Neural cell (in vitro differentiated cells): ENCODE data around the gene CTBP2. TPM values are rescaled to one million over a fixed set of nuclear protein-coding genes. Genes with fewer than 3 reads are reported as not detected.

Experiments used
- H2AFZ ChIP-seq: fragments of 200-600, 300-800 bp; sonication (generic), shearing (Covaris generic); 2 replicates; pipeline ENCODE4 v1.6.0; 2014; ENCODE audit warnings: low read depth, mild to moderate bottlenecking, antibody characterized with exemption, low read length, moderate library complexity
- H3F3A ChIP-seq: fragments of 200-600 bp; shearing (Covaris generic); 2 replicates; pipeline ENCODE4 v1.6.1; 2016; ENCODE audit warnings: mild to moderate bottlenecking, moderate library complexity, mixed read lengths, antibody characterized with exemption, low read length; ENCODE audit not compliant: insufficient read depth, poor library complexity, severe bottlenecking
- H3K27ac ChIP-seq: fragments of 200-600, 300-800 bp; sonication (generic), shearing (Covaris generic); 2 replicates; pipeline ENCODE4 v1.5.1; 2014; ENCODE audit warnings: mild to moderate bottlenecking, low read length, moderate library complexity
- H3K27me3 ChIP-seq: fragments of 300-800, 200-600 bp; sonication (generic), shearing (Covaris generic); 2 replicates; pipeline ENCODE4 v1.6.0; 2014; ENCODE audit warnings: mild to moderate bottlenecking, low read depth, low read length, moderate library complexity; ENCODE audit not compliant: insufficient read depth
- H3K36me3 ChIP-seq: fragments of 300-800, 200-600 bp; sonication (generic), shearing (Covaris generic); 2 replicates; pipeline ENCODE4 v1.5.1; 2014; ENCODE audit warnings: mild to moderate bottlenecking, antibody characterized with exemption, low read length, moderate library complexity; ENCODE audit not compliant: insufficient read depth
- H3K4me2 ChIP-seq: fragments of 300-800, 200-600 bp; sonication (generic), shearing (Covaris generic); 2 replicates; pipeline ENCODE4 v1.6.0; 2014; ENCODE audit warnings: mild to moderate bottlenecking, low read length
- H3K4me3 ChIP-seq: fragments of 300-800, 200-600 bp; sonication (generic), shearing (Covaris generic); 2 replicates; pipeline ENCODE4 v1.5.1; 2014; ENCODE audit warnings: mild to moderate bottlenecking, low read length, moderate library complexity
- H3K79me2 ChIP-seq: fragments of 200-600 bp; shearing (Covaris generic); replicated peaks from 2 replicates; pipeline ENCODE4 v1.6.0; 2014; ENCODE audit warnings: mild to moderate bottlenecking, low read length, moderate library complexity; ENCODE audit not compliant: insufficient read depth
- H3K9ac ChIP-seq: fragments of 300-800, 200-600 bp; sonication (generic), shearing (Covaris generic); 2 replicates; pipeline ENCODE4 v1.6.1; 2016; ENCODE audit warnings: mild to moderate bottlenecking, low read length, mixed read lengths
- H3K9me2 ChIP-seq: fragments of 200-600 bp; shearing (Covaris generic); 2 replicates; pipeline ENCODE4 v1.6.1; 2016; ENCODE audit warnings: mild to moderate bottlenecking, low read length, mixed read lengths; ENCODE audit not compliant: insufficient read depth
- H3K9me3 ChIP-seq: fragments of 200-600, 300-800 bp; sonication (generic), shearing (Covaris generic); 2 replicates; pipeline ENCODE4 v1.6.1; 2016; ENCODE audit warnings: mild to moderate bottlenecking, mixed run types, low read length, moderate library complexity, mixed read lengths
- H4K20me1 ChIP-seq: fragments of 200-600 bp; shearing (Covaris generic); 2 replicates; pipeline ENCODE4 v1.6.1; 2016; ENCODE audit warnings: mild to moderate bottlenecking, mixed run types; ENCODE audit not compliant: insufficient read depth
- EZH2 ChIP-seq: fragments of 200-600, 300-800 bp; shearing (Covaris generic), sonication (generic); IDR thresholded peaks from 2 replicates; pipeline ENCODE4 v1.6.1; 2014; ENCODE audit warnings: antibody characterized with exemption, low read length, borderline replicate concordance, mild to moderate bottlenecking; ENCODE audit not compliant: insufficient read depth, poor library complexity, severe bottlenecking
- MXI1 ChIP-seq: fragments of 450-650 bp; conservative IDR thresholded peaks from 2 replicates; pipeline ENCODE4 v1.6.1; 2014; ENCODE audit warnings: antibody characterized with exemption, mild to moderate bottlenecking; ENCODE audit not compliant: poor library complexity, severe bottlenecking
- POLR2AphosphoS5 ChIP-seq: IDR thresholded peaks from 2 replicates; pipeline ENCODE4 v1.6.1; 2012
- RAD21 ChIP-seq: fragments of 450-650 bp; conservative IDR thresholded peaks from 2 replicates; pipeline ENCODE4 v1.6.1; 2014; ENCODE audit warnings: antibody characterized with exemption, mild to moderate bottlenecking, moderate library complexity
- REST ChIP-seq: IDR thresholded peaks from 2 replicates; pipeline ENCODE4 v1.6.1; 2012; ENCODE audit warnings: borderline replicate concordance
- SMC3 ChIP-seq: fragments of 450-650 bp; conservative IDR thresholded peaks from 2 replicates; pipeline ENCODE4 v1.6.1; 2014; ENCODE audit warnings: antibody characterized with exemption, mild to moderate bottlenecking, moderate library complexity; ENCODE audit not compliant: poor library complexity
- TAF1 ChIP-seq: IDR thresholded peaks from 2 replicates; pipeline ENCODE4 v1.6.1; 2012; ENCODE audit warnings: low read depth
- polyA plus RNA-seq: library from polyadenylated mRNA; depleted of rRNA; stranded (reverse); fragments of >200 nt; gene quantifications from 2 replicates; pipeline ENCODE4 v1.2.3, GENCODE V29; 2014
- TF ChIP-seq, protein P1 (sequence below): fragments of 450-650 bp; IDR thresholded peaks from 2 replicates; pipeline ENCODE4 v1.5.1; 2014; ENCODE audit warnings: antibody characterized with exemption, mild to moderate bottlenecking, moderate library complexity; ENCODE audit not compliant: poor library complexity, severe bottlenecking

Gene CTBP2
- polyA plus RNA-seq, 1 donor from 2014 or later, result 59.5 TPM

DNA sequence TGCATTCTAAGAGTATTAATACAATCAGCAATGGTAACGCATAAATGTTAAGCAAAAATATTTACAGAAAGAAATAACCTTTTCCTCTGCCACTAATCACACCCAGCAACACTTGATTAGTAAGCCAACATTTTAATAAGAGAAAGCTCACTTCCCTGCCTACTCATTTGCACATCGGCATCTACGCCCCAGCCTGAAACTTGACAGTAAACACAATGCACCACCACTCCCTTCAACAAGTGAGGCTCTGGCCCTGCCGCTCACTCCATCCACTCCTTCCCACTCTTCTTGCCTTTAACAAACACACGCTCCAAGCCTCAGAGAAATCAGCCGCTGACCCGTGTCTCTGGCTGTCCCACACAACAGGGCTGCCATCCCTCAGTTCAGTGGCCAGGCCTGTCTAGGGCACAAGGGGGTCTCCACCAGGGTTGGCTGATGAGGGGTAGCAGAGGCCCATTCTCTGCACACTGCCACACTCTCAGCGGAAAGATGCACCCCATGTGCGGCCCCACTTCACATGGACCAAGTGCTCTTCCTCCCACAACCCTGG, 54.6 kb downstream of the CTBP2 start:
- no peak overlapping the region for H3K27ac ChIP-seq
- peaks cover 69% of the 10 kb centered on the region for H3K79me2 ChIP-seq
- H4K20me1 ChIP-seq, result no peaks in the 10 kb centered on the region

GRCh38 chr10:125105155-125105554, 55.2 kb downstream of the CTBP2 start:
- TF ChIP-seq TAF1 (no peak), SMC3 (no peak), POLR2AphosphoS5 (no peak), EZH2 (no peak)
- Histone ChIP-seq H3K36me3 (no peaks in the 10 kb centered on the region), H3K9ac (no peak overlapping the region), H3K9me2 (no peaks in the 10 kb centered on the region), H4K20me1 (no peaks in the 10 kb centered on the region), H3K27ac (no peak overlapping the region), H3F3A (no peaks in the 10 kb centered on the region), H3K9me3 (peaks cover 5% of the 10 kb centered on the region), H2AFZ (no peak overlapping the region), H3K4me2 (no peak overlapping the region), H3K27me3 (no peaks in the 10 kb centered on the region), H3K4me3 (no peak overlapping the region), H3K79me2 (peaks cover 74% of the 10 kb centered on the region)

More for the DNA sequence above, 54.6 kb downstream of the CTBP2 start:
- Histone ChIP-seq H3K9ac (no peak overlapping the region), H3K9me2 (no peaks in the 10 kb centered on the region), H3K4me3 (no peak overlapping the region), H3K27me3 (no peaks in the 10 kb centered on the region), H3K4me2 (no peak overlapping the region), H2AFZ (no peak overlapping the region), H3K36me3 (no peaks in the 10 kb centered on the region), H3K9me3 (peaks cover 5% of the 10 kb centered on the region), H3F3A (no peaks in the 10 kb centered on the region)
- TF ChIP-seq POLR2AphosphoS5 (no peak), TAF1 (no peak), REST (no peak), MXI1 (no peak), RAD21 (no peak)
- TF ChIP-seq, protein P1, sequence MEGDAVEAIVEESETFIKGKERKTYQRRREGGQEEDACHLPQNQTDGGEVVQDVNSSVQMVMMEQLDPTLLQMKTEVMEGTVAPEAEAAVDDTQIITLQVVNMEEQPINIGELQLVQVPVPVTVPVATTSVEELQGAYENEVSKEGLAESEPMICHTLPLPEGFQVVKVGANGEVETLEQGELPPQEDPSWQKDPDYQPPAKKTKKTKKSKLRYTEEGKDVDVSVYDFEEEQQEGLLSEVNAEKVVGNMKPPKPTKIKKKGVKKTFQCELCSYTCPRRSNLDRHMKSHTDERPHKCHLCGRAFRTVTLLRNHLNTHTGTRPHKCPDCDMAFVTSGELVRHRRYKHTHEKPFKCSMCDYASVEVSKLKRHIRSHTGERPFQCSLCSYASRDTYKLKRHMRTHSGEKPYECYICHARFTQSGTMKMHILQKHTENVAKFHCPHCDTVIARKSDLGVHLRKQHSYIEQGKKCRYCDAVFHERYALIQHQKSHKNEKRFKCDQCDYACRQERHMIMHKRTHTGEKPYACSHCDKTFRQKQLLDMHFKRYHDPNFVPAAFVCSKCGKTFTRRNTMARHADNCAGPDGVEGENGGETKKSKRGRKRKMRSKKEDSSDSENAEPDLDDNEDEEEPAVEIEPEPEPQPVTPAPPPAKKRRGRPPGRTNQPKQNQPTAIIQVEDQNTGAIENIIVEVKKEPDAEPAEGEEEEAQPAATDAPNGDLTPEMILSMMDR, result no peak

DNA sequence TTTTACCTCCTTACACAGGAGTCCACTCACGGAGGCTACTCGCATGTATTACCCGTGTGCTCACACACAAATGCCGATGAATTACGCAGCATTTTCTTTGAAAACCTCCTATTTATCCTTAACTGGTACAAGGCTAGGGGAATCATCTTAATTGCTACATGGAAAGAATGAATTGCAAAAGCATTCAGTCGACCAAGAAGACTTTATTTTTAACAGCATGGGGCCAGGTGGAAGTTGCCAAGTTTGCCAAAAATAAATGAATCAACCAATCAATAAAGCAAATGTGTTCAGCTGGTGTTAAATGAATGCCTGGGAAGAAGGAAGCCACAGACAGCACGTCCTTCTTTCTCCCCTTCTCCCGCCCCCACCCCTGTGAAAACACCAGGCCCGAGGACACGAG, 55.8 kb downstream of the CTBP2 start:
- H3K27ac ChIP-seq, result no peak overlapping the region
- TF ChIP-seq TAF1 (no peak), REST (no peak), RAD21 (no peak)
- no peaks in the 10 kb centered on the region for H3F3A ChIP-seq
- no peaks in the 10 kb centered on the region for H4K20me1 ChIP-seq
- H3K4me2 ChIP-seq, result no peak overlapping the region
- no peak overlapping the region for H2AFZ ChIP-seq
- H3K27me3 ChIP-seq, result no peaks in the 10 kb centered on the region
- H3K4me3 ChIP-seq, result no peak overlapping the region
- peaks cover 75% of the 10 kb centered on the region for H3K79me2 ChIP-seq
- H3K36me3 ChIP-seq, result no peaks in the 10 kb centered on the region
- peaks cover 5% of the 10 kb centered on the region for H3K9me3 ChIP-seq
- no peaks in the 10 kb centered on the region for H3K9me2 ChIP-seq
- no peak overlapping the region for H3K9ac ChIP-seq
